HG03575 (cell line): ENCODE data around the gene TPK1.

Experiments used
- ATAC-seq: cut with Tn5 transposase; IDR thresholded peaks from one replicate; pipeline ENCODE4 v1.9.1; 2021; ENCODE audit not compliant: unreplicated experiment, insufficient number of reproducible peaks, low FRiP score; ENCODE audit errors: extremely low read depth

The TPK1 gene

GRCh38 chr7:144403102-144403501 lies 432.8 kb downstream of the TPK1 start:
- no peak for ATAC-seq
